GM12878 (cell line): Measurements from ENCODE around the gene ZDHHC11. TPM values are rescaled to one million over a fixed set of nuclear protein-coding genes. Genes with fewer than 3 reads are reported as not detected.

Source experiments
- ATAC-seq: fragments of 200-7000 bp; cut with Tn5 transposase; 3 replicates; pipeline ENCODE4 v1.9.1; 2020; ENCODE audit warnings: mild to moderate bottlenecking, moderate library complexity
- BruUV-seq: library from RNA; stranded (reverse); fragments of 400-500 nt; replicated peaks from 2 replicates; lab custom pipeline; 2021; lab: Mats Ljungman, UMichigan
- CTCF ChIA-PET: fragments of 300-600 bp; sonication (Branson Sonifier 250); formaldehyde crosslinking; extraction: SDS; loops from one replicate; lab custom pipeline; 2021; ENCODE audit warnings: inconsistent platforms; lab: Yijun Ruan, JAX
- POLR2A ChIA-PET: fragments of 350-600 bp; formaldehyde crosslinking; extraction: SDS; loops from one replicate; lab custom pipeline; 2021; ENCODE audit warnings: inconsistent platforms; lab: Charles Lee
- RAD21 ChIA-PET: fragments of 300-600 bp; sonication (Branson Sonifier 250); formaldehyde crosslinking; loops from one replicate; lab custom pipeline; 2023; ENCODE audit warnings: antibody characterized with exemption; ENCODE audit not compliant: unreplicated experiment; lab: Charles Lee
- SMC1A ChIA-PET: fragments of 300-600 bp; sonication (Branson Sonifier 250); formaldehyde crosslinking; loops from one replicate; lab custom pipeline; 2023; ENCODE audit not compliant: unreplicated experiment, uncharacterized antibody; lab: Charles Lee
- DNase-seq: peaks from one replicate; pipeline ENCODE4 v3.0.0-alpha.2; 2011; ENCODE audit warnings: low read depth, low spot score
- FAIRE-seq: peaks from 3 replicates; lab custom pipeline; 2011; peaks lifted over from hg19 to GRCh38; lab: Jason Lieb, UNC
- H2AFZ ChIP-seq: 2 replicates; pipeline ENCODE4 v1.6.0; 2011; ENCODE audit warnings: low read depth, low read length, control low read depth; ENCODE audit not compliant: control insufficient read depth
- H3K27ac ChIP-seq: 2 replicates; pipeline ENCODE4 v1.5.1; 2011; ENCODE audit warnings: control low read depth; ENCODE audit not compliant: control insufficient read depth, insufficient read depth
- H3K27me3 ChIP-seq, 2 experiments: replicated peaks in 1 of 2; 2 replicates each; pipeline versions ENCODE4 v1.6.0 to v1.6.1; 2011; ENCODE audit warnings: low read length in 1 of 2; ENCODE audit not compliant: control insufficient read depth in 2 of 2, insufficient read depth in 2 of 2
- H3K36me3 ChIP-seq, 2 experiments: 2 replicates each; pipeline ENCODE4 v1.5.1; 2011; ENCODE audit warnings: low read length in 1 of 2; ENCODE audit not compliant: control insufficient read depth in 2 of 2, insufficient read depth in 2 of 2
- H3K4me1 ChIP-seq: 2 replicates; pipeline ENCODE4 v1.6.1; 2011; ENCODE audit warnings: mild to moderate bottlenecking, low read length, moderate library complexity, mixed read lengths; ENCODE audit not compliant: control insufficient read depth, insufficient read depth
- H3K4me2 ChIP-seq: 2 replicates; pipeline ENCODE4 v1.6.0; 2011; ENCODE audit warnings: control low read depth; ENCODE audit not compliant: control insufficient read depth, insufficient read depth
- H3K4me3 ChIP-seq: fragments of 200-600 bp; sonication (generic); 2 replicates; pipeline ENCODE4 v1.5.1; 2016
- H3K79me2 ChIP-seq: 2 replicates; pipeline ENCODE4 v1.6.0; 2011; ENCODE audit warnings: low read length; ENCODE audit not compliant: control insufficient read depth, insufficient read depth
- H3K9ac ChIP-seq: 2 replicates; pipeline ENCODE4 v1.8.0; 2011; ENCODE audit warnings: low read length, control low read depth, mixed read lengths; ENCODE audit not compliant: control insufficient read depth, insufficient read depth
- H3K9me3 ChIP-seq: replicated peaks from 3 replicates; pipeline ENCODE4 v1.5.1; 2011; ENCODE audit warnings: mild to moderate bottlenecking, low read length; ENCODE audit not compliant: control insufficient read depth, insufficient read depth
- H4K20me1 ChIP-seq: 2 replicates; pipeline ENCODE4 v1.6.0; 2011; ENCODE audit not compliant: control insufficient read depth, insufficient read depth
- BCL3 ChIP-seq: IDR thresholded peaks from 2 replicates; pipeline ENCODE4 v1.6.1; 2011; ENCODE audit warnings: borderline replicate concordance, low read depth, mild to moderate bottlenecking, moderate library complexity, low read length; ENCODE audit not compliant: insufficient read depth, poor library complexity, severe bottlenecking
- BCLAF1 ChIP-seq: fragments of 450-650 bp; IDR thresholded peaks from 2 replicates; pipeline ENCODE4 v1.6.1; 2017; ENCODE audit warnings: antibody characterized with exemption, mild to moderate bottlenecking, moderate library complexity
- CHD2 ChIP-seq: IDR thresholded peaks from 2 replicates; pipeline ENCODE4 v1.6.1; 2011; ENCODE audit warnings: low read depth, low read length, improper control_type of control experiment, borderline replicate concordance
- HCFC1 ChIP-seq: fragments of 150-350 bp; IDR thresholded peaks from 2 replicates; pipeline ENCODE4 v1.6.1; 2014; ENCODE audit warnings: low read length
- NFYB ChIP-seq: IDR thresholded peaks from 2 replicates; pipeline ENCODE4 v1.6.1; 2011; ENCODE audit warnings: low read depth, mild to moderate bottlenecking, low read length, improper control_type of control experiment, moderate library complexity; ENCODE audit not compliant: insufficient read depth
- PAX5 ChIP-seq: IDR thresholded peaks from 2 replicates; pipeline ENCODE4 v1.6.1; 2011; ENCODE audit warnings: low read depth, low read length, borderline replicate concordance
- SUPT20H ChIP-seq: IDR thresholded peaks from 2 replicates; pipeline ENCODE4 v1.6.1; 2011; ENCODE audit warnings: low read depth, mild to moderate bottlenecking, low read length, moderate library complexity, borderline replicate concordance; ENCODE audit not compliant: control insufficient read depth
- WGBS: methylation state at CpG from one replicate; pipeline ENCODE4 v1.1.6; 2016; ENCODE audit warnings: low lambda C conversion rate; ENCODE audit not compliant: insufficient replicate concordance, insufficient coverage; ENCODE audit errors: missing lambda C conversion rate; 5-methylcytosine and 5-hydroxymethylcytosine counted together
- in situ Hi-C: fragments of 300-500 bp; cut with MboI; formaldehyde crosslinking; loops from 9 replicates; pipeline ENCODE4 v1.14.3; 2018; ENCODE audit warnings: mixed read lengths
- intact Hi-C: fragments of 100-400 bp; cut with micrococcal nuclease; formaldehyde crosslinking; loops from one replicate; pipeline ENCODE4 v1.14.2; 2022; ENCODE audit not compliant: unreplicated experiment
- polyA plus RNA-seq, 11 experiments: library from polyadenylated mRNA; depleted of rRNA in 4 of 11; unstranded in 6 of 11; stranded (reverse) in 5 of 11; fragments of >200 nt; fragmentation: Nextera tagmentation in 4 of 11; fragmentation: Illumina TruSeq in 1 of 11; extraction: Ambion mirVana in 4 of 11; extraction: Trizol in 1 of 11; gene quantifications; 1 replicate in 1 of 11; 2 replicates in 10 of 11; pipeline versions ENCODE4 v1.2.1 to v1.2.3, GENCODE V29; 2011 to 2016; ENCODE audit warnings: inconsistent platforms in 2 of 11, missing spikeins in 2 of 11, low read depth in 1 of 11
- total RNA-seq, 4 experiments: library from RNA; depleted of rRNA in 3 of 4; stranded (reverse); fragments of >200 nt in 3 of 4; fragmentation: Illumina TruSeq in 1 of 4; extraction: Trizol in 1 of 4; gene quantifications; 2 replicates each; pipeline versions ENCODE4 v1.2.1 to v1.2.3, GENCODE V29; 2013 to 2021

The ZDHHC11 gene
- total and polyA plus RNA-seq, 10 of the 15 experiments (the other 5 are each of a cell fraction or from before 2014, with no cell fraction given) = 0.04 to 1.4 (median 0.30) TPM

- TF ChIP-seq BCLAF1 (no peak), CHD2 (no peak), SUPT20H (no peak)
These were observed 767 bp upstream of the ZDHHC11 start (continued) for GRCh38 chr5:851553-851952.

- no peak overlapping the region for H3K9ac ChIP-seq
- DNase-seq (no peak), FAIRE-seq (no peak), ATAC-seq (no peak)
- intact Hi-C loops = loop anchor here (2.0 kb wide), 1 partner anchor 96 kb away; no protein-coding TSS in a partner anchor
- H3K27ac ChIP-seq = no peak overlapping the region
- no peaks in the 10 kb centered on the region for H3K27me3 ChIP-seq
- SMC1A ChIA-PET = no interaction called here
- H3K4me1 ChIP-seq = no peaks in the 10 kb centered on the region
- H3K4me2 ChIP-seq = no peak overlapping the region
- RAD21 ChIA-PET = no interaction called here
- no peak for TF ChIP-seq BCL3
- no peak for TF ChIP-seq HCFC1
- TF ChIP-seq PAX5 = no peak
- no peak for TF ChIP-seq NFYB
- CTCF ChIA-PET = no interaction called here
- POLR2A ChIA-PET = no interaction called here
- H3K79me2 ChIP-seq = no peaks in the 10 kb centered on the region
- H3K36me3 ChIP-seq = no peaks in the 10 kb centered on the region
- BruUV-seq = no TSS peak
- H3K4me3 ChIP-seq = no peak overlapping the region
- H2AFZ ChIP-seq = no peak overlapping the region
- in situ Hi-C loops = loop anchor here (5.0 kb wide), 1 partner anchor 99 kb away; no protein-coding TSS in a partner anchor
- WGBS = 47% methylated on average over 13 of the region's 19 CpGs
- H4K20me1 ChIP-seq = no peaks in the 10 kb centered on the region
- no peaks in the 10 kb centered on the region for H3K9me3 ChIP-seq
These were observed 290 bp upstream of the ZDHHC11 start for GRCh38 chr5:851076-851475.
